Loucy (cell line): ENCODE data around the gene DNAJC8.

Source experiments
- H2AFZ ChIP-seq: fragments of 200-600 bp; sonication (generic); 2 replicates; pipeline ENCODE4 v1.6.0; 2016; ENCODE audit warnings: antibody characterized with exemption, mild to moderate bottlenecking, low read length, moderate library complexity
- H3F3A ChIP-seq: fragments of 200-600 bp; 2 replicates; pipeline ENCODE4 v1.6.0; 2016; ENCODE audit warnings: antibody characterized with exemption, low read depth, mild to moderate bottlenecking
- H3K27me3 ChIP-seq: fragments of 200-600 bp; sonication (generic); 2 replicates; pipeline ENCODE4 v1.6.1; 2014; ENCODE audit warnings: low read length, mild to moderate bottlenecking; ENCODE audit not compliant: insufficient read depth, poor library complexity, severe bottlenecking
- H3K36me3 ChIP-seq: fragments of 200-600 bp; sonication (generic); 2 replicates; pipeline ENCODE4 v1.6.1; 2016; ENCODE audit warnings: low read length; ENCODE audit not compliant: insufficient read depth
- H3K4me1 ChIP-seq: fragments of 200-600 bp; sonication (generic); 2 replicates; pipeline ENCODE4 v1.5.1; 2014; ENCODE audit warnings: low read length, mild to moderate bottlenecking; ENCODE audit not compliant: insufficient read depth, poor library complexity, severe bottlenecking
- H3K4me2 ChIP-seq: fragments of 200-600 bp; sonication (generic); 2 replicates; pipeline ENCODE4 v1.6.0; 2014; ENCODE audit warnings: antibody characterized with exemption, low read length, low read depth, mild to moderate bottlenecking; ENCODE audit not compliant: poor library complexity, severe bottlenecking
- H3K4me3 ChIP-seq: fragments of 200-600 bp; sonication (generic); 2 replicates; pipeline ENCODE4 v1.5.1; 2014; ENCODE audit warnings: low read length, mild to moderate bottlenecking, mixed read lengths; ENCODE audit not compliant: poor library complexity, severe bottlenecking
- H3K79me2 ChIP-seq: fragments of 200-600 bp; sonication (generic); 2 replicates; pipeline ENCODE4 v1.6.1; 2014; ENCODE audit warnings: low read length; ENCODE audit not compliant: insufficient read depth
- H3K9ac ChIP-seq: fragments of 200-600 bp; sonication (generic); 2 replicates; pipeline ENCODE4 v1.6.0; 2014; ENCODE audit warnings: mild to moderate bottlenecking, low read depth, low read length, moderate library complexity; ENCODE audit not compliant: poor library complexity, severe bottlenecking
- H3K9me2 ChIP-seq: fragments of 200-600 bp; sonication (generic); replicated peaks from 2 replicates; pipeline ENCODE4 v1.6.1; 2016; ENCODE audit warnings: low read depth, low read length, mixed read lengths
- H3K9me3 ChIP-seq: fragments of 200-600 bp; sonication (generic); 2 replicates; pipeline ENCODE4 v1.6.1; 2014; ENCODE audit warnings: mild to moderate bottlenecking, antibody characterized with exemption, low read length, low read depth; ENCODE audit not compliant: insufficient read depth
- H4K20me1 ChIP-seq: fragments of 200-600 bp; sonication (generic); 2 replicates; pipeline ENCODE4 v1.6.0; 2014; ENCODE audit warnings: antibody characterized with exemption, low read length, mild to moderate bottlenecking; ENCODE audit not compliant: insufficient read depth, poor library complexity, severe bottlenecking
- CTCF ChIP-seq: fragments of 200-600 bp; sonication (generic); conservative IDR thresholded peaks from 2 replicates; pipeline ENCODE4 v1.5.1; 2014; ENCODE audit warnings: mild to moderate bottlenecking, antibody characterized with exemption, low read length
- EZH2phosphoT487 ChIP-seq: fragments of 200-600 bp; IDR thresholded peaks from 2 replicates; pipeline ENCODE4 v1.6.1; 2018; ENCODE audit warnings: antibody characterized with exemption, mild to moderate bottlenecking, moderate library complexity, borderline replicate concordance

Gene DNAJC8

DNA sequence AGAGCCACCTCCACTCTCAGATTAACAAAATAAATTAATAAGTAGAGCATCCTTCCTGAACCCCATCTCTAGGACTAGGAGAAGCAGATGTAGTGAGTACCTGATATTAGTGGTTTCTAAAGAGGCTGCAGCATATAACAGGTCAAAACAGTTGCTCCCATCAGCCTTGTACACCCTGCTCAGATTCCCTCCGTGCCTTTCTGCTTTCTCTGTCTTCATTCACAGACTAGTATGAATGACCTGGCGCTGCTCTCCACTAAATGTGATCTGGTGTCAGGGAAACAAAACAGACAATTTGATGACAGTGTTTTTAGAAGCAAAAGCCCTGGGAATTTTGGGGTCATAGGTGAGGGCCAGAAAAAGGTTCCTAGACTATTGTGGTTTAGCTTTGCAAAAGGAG, 34.8 kb upstream of the DNAJC8 start:
- Histone ChIP-seq H4K20me1 (no peaks in the 10 kb centered on the region), H3K4me2 (no peak overlapping the region)

GRCh38 chr1:28266920-28267322, 34.1 kb upstream of the DNAJC8 start:
- Histone ChIP-seq H3K79me2 (no peaks in the 10 kb centered on the region), H3K36me3 (no peaks in the 10 kb centered on the region), H3K9ac (no peak overlapping the region), H3K4me3 (no peak overlapping the region), H3K4me2 (no peak overlapping the region), H3F3A (no peaks in the 10 kb centered on the region), H2AFZ (no peak overlapping the region), H3K9me2 (no peaks in the 10 kb centered on the region), H4K20me1 (no peaks in the 10 kb centered on the region), H3K9me3 (no peaks in the 10 kb centered on the region), H3K4me1 (no peaks in the 10 kb centered on the region), H3K27me3 (no peaks in the 10 kb centered on the region)
- TF ChIP-seq EZH2phosphoT487 (no peak), CTCF (no peak)

More for the DNA sequence above, 34.8 kb upstream of the DNAJC8 start:
- Histone ChIP-seq H3K4me3 (no peak overlapping the region), H3K36me3 (no peaks in the 10 kb centered on the region; the same call in 1 of the 2 replicates), H3K27me3 (no peaks in the 10 kb centered on the region), H3K4me1 (no peaks in the 10 kb centered on the region), H3K9me2 (no peaks in the 10 kb centered on the region), H2AFZ (no peak overlapping the region), H3K9me3 (no peaks in the 10 kb centered on the region), H3F3A (no peaks in the 10 kb centered on the region), H3K9ac (no peak overlapping the region), H3K79me2 (no peaks in the 10 kb centered on the region)
- no peak for TF ChIP-seq EZH2phosphoT487
- TF ChIP-seq CTCF = no peak

GRCh38 chr1:28265577-28265976, 32.7 kb upstream of the DNAJC8 start:
- Histone ChIP-seq H4K20me1 (peaks cover 5% of the 10 kb centered on the region), H2AFZ (no peak overlapping the region), H3K36me3 (no peaks in the 10 kb centered on the region), H3F3A (no peaks in the 10 kb centered on the region), H3K27me3 (no peaks in the 10 kb centered on the region), H3K4me1 (peaks cover 7% of the 10 kb centered on the region), H3K9me3 (no peaks in the 10 kb centered on the region), H3K4me3 (no peak overlapping the region), H3K79me2 (peaks cover 4% of the 10 kb centered on the region; the same call in 1 of the 2 replicates), H3K4me2 (no peak overlapping the region), H3K9me2 (no peaks in the 10 kb centered on the region), H3K9ac (no peak overlapping the region)
- TF ChIP-seq CTCF = no peak
- no peak for TF ChIP-seq EZH2phosphoT487
